Measurements from ENCODE around the gene DHX9.

The DHX9 gene

DNA sequence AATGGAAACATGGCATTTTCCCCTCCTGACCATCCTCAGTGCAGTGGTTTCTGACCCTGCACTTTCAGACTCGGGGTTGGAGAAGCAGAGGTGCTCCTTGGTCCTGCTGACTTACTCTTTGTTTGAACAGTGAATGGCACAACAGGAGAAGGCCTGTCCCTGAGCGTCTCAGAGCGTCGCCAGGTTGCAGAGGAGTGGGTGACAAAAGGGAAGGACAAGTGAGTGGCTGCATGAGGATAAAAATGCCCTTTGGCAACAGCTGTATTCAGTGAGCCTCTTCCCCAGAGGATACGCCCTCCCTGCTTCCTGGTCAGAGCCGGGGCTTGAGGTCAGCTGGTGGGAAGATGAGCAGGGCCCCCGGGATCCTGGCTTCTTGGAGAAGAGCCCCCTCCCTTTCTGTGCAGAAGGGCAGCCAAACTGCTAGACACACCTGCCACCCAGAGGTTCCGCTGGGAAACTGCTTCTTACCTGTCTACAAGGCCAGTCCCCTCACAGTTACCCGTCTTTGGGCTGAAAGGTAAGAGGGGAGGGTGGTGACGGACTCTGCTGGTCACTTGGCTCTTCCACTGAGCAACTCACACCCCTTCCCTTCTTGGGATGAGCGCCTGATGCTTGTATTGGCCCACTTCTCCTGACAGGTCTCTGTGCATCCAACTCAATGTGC, 33.0 kb upstream of the DHX9 start:
- Histone ChIP-seq H2BK120ac (ENCODE audit: low read depth, low read length) (no peak overlapping the region), H2BK12ac (ENCODE audit: low read length in 2 of 2) (no peak overlapping the region), H3K4me3 (ENCODE audit: insufficient read depth in 1 of 2, low read depth in 1 of 2, low read length in 2 of 2) (no peak overlapping the region), H3K4me1 (ENCODE audit: control insufficient read depth, insufficient read depth, low read depth, low read length) (no peaks in the 10 kb centered on the region), H2BK5ac (ENCODE audit: low read depth, low read length, poor library complexity, severe bottlenecking) (no peak overlapping the region), H3K18ac (ENCODE audit: low read depth in 1 of 2, low read length in 2 of 2) (no peak overlapping the region), H3K27me3 (ENCODE audit: control insufficient read depth in 1 of 2, insufficient read depth in 1 of 2, low read length in 2 of 2) (no peaks in the 10 kb centered on the region), H3K4me2 (ENCODE audit: low read length, poor library complexity, severe bottlenecking) (no peak overlapping the region), H3K9ac (ENCODE audit: low read length) (no peak overlapping the region), H4K91ac (ENCODE audit: low read length) (no peak overlapping the region), H3K14ac (ENCODE audit: low read length in 2 of 2) (no peak overlapping the region), H3K36me3 (ENCODE audit: control insufficient read depth in 1 of 2, insufficient read depth in 2 of 2, low read depth in 1 of 2, low read length in 2 of 2) (peaks cover 0 to 38% of the 10 kb centered on the region in 2 experiments), H2BK15ac (ENCODE audit: low read depth, poor library complexity, severe bottlenecking) (no peak overlapping the region), H3K79me1 (replicated peaks; ENCODE audit: low read length, poor library complexity, severe bottlenecking) (no peaks in the 10 kb centered on the region), H2AFZ (ENCODE audit: low read depth, low read length) (no peak overlapping the region), H2AK5ac (ENCODE audit: low read length, severe bottlenecking) (no peak overlapping the region), H4K8ac (ENCODE audit: low read length) (no peak overlapping the region), H3K27ac (ENCODE audit: low read length, poor library complexity, severe bottlenecking) (no peak overlapping the region), H3K9me3 (ENCODE audit: control insufficient read depth, low read length) (no peaks in the 10 kb centered on the region), H3K4ac (ENCODE audit: low read depth in 1 of 2, low read length in 2 of 2) (no peak overlapping the region), H3K23ac (ENCODE audit: low read length in 2 of 2) (no peak overlapping the region)
- 80% methylated on average over 11 of the region's 11 CpGs for WGBS
- DNase-seq = no peak

DNA sequence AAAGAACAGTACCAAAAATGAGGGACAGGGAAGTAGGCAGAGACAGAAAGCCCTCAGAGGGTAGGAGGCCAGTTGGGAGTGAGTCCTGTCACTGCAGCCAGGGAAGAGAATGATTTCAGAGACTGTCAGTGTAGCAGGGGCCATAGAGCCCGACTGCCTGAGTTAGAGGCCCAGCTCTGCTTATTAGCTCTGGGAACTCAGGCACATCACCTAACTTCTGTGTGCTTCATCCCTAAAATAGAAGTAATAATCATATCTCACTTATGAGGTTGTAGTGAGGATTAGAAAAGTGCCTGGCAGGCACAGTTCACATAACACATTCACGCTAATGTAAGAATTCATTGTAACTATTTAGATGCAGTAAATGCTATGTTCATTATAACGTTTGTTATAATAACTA, 31.2 kb upstream of the DHX9 start:
- no peak overlapping the region for H4K91ac ChIP-seq (ENCODE audit: low read length)
- no peak overlapping the region for H3K4ac ChIP-seq (ENCODE audit: low read depth in 1 of 2, low read length in 2 of 2)
- H2BK12ac ChIP-seq (ENCODE audit: low read length in 2 of 2) = no peak overlapping the region
- WGBS = 100% methylated on average over 1 of the region's 3 CpGs
- H3K9ac ChIP-seq (ENCODE audit: low read length) = no peak overlapping the region
- H3K23ac ChIP-seq (ENCODE audit: low read length in 2 of 2) = no peak overlapping the region
- H2BK120ac ChIP-seq (ENCODE audit: low read depth, low read length) = no peak overlapping the region
- H3K36me3 ChIP-seq (ENCODE audit: control insufficient read depth in 1 of 2, insufficient read depth in 2 of 2, low read depth in 1 of 2, low read length in 2 of 2) = peaks cover 0 to 44% of the 10 kb centered on the region in 2 experiments
- no peak overlapping the region for H3K27ac ChIP-seq (ENCODE audit: low read length, poor library complexity, severe bottlenecking)
- H3K4me3 ChIP-seq (ENCODE audit: insufficient read depth in 1 of 2, low read depth in 1 of 2, low read length in 2 of 2) = no peak overlapping the region
- DNase-seq = no peak
- H2BK5ac ChIP-seq (ENCODE audit: low read depth, low read length, poor library complexity, severe bottlenecking) = no peak overlapping the region
- H3K9me3 ChIP-seq (ENCODE audit: control insufficient read depth, low read length) = no peaks in the 10 kb centered on the region
- no peak overlapping the region for H3K14ac ChIP-seq (ENCODE audit: low read length in 2 of 2)
- H2AFZ ChIP-seq (ENCODE audit: low read depth, low read length) = no peak overlapping the region
- no peak overlapping the region for H3K18ac ChIP-seq (ENCODE audit: low read depth in 1 of 2, low read length in 2 of 2)
- H3K27me3 ChIP-seq (ENCODE audit: control insufficient read depth in 1 of 2, insufficient read depth in 1 of 2, low read length in 2 of 2) = no peaks in the 10 kb centered on the region
- no peak overlapping the region for H3K4me2 ChIP-seq (ENCODE audit: low read length, poor library complexity, severe bottlenecking)
- H4K8ac ChIP-seq (ENCODE audit: low read length) = no peak overlapping the region
- H3K79me1 ChIP-seq (replicated peaks; ENCODE audit: low read length, poor library complexity, severe bottlenecking) = no peaks in the 10 kb centered on the region
- no peak overlapping the region for H2AK5ac ChIP-seq (ENCODE audit: low read length, severe bottlenecking)
- no peak overlapping the region for H2BK15ac ChIP-seq (ENCODE audit: low read depth, poor library complexity, severe bottlenecking)
- H3K4me1 ChIP-seq (ENCODE audit: control insufficient read depth, insufficient read depth, low read depth, low read length) = no peaks in the 10 kb centered on the region

DNA sequence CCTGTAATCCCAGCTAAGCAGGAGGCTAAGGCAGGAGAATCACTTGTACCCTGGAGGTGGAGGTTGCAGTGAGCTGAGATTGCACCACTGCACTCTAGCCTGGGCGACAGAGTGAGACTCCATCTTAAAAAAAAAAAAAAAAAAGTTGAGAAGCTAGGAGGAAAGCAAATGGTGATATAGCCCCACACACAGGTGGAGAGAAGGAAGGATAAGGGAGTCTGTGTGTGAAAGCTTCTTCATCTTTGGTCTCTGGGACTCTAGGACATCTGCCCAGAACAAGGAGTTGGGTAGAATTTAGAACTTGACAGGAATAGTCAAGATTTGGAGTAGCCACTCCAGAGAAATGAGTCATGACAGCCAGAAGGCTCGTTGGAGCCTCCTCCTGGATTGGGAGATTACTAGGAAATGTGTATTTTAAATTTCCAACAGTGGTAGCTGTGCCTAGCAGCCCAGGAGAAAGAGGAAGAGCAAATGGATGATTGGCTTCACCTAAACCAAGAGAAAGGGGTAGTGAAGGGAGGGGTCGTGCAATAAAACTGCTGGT, 29.7 kb upstream of the DHX9 start:
- H3K4me1 ChIP-seq (ENCODE audit: control insufficient read depth, insufficient read depth, low read depth, low read length) = no peaks in the 10 kb centered on the region
- H2BK120ac ChIP-seq (ENCODE audit: low read depth, low read length) = no peak overlapping the region
- no peak overlapping the region for H2BK15ac ChIP-seq (ENCODE audit: low read depth, poor library complexity, severe bottlenecking)
- H2AFZ ChIP-seq (ENCODE audit: low read depth, low read length) = no peak overlapping the region
- no peak overlapping the region for H4K91ac ChIP-seq (ENCODE audit: low read length)
- whole genome bisulfite sequencing = 73% methylated on average over 3 of the region's 3 CpGs
- H3K14ac ChIP-seq (ENCODE audit: low read length in 2 of 2) = no peak overlapping the region
- no peaks in the 10 kb centered on the region for H3K27me3 ChIP-seq (ENCODE audit: control insufficient read depth in 1 of 2, insufficient read depth in 1 of 2, low read length in 2 of 2)
- no peak overlapping the region for H3K18ac ChIP-seq (ENCODE audit: low read depth in 1 of 2, low read length in 2 of 2)
- no peaks in the 10 kb centered on the region for H3K9me3 ChIP-seq (ENCODE audit: control insufficient read depth, low read length)
- no peak overlapping the region for H3K23ac ChIP-seq (ENCODE audit: low read length in 2 of 2)
- H4K8ac ChIP-seq (ENCODE audit: low read length) = no peak overlapping the region
- no peak for DNase-seq
- H3K4me3 ChIP-seq (ENCODE audit: insufficient read depth in 1 of 2, low read depth in 1 of 2, low read length in 2 of 2) = no peak overlapping the region
- H3K9ac ChIP-seq (ENCODE audit: low read length) = no peak overlapping the region
- H3K4me2 ChIP-seq (ENCODE audit: low read length, poor library complexity, severe bottlenecking) = no peak overlapping the region
- no peaks in the 10 kb centered on the region for H3K79me1 ChIP-seq (replicated peaks; ENCODE audit: low read length, poor library complexity, severe bottlenecking)
- H3K36me3 ChIP-seq (ENCODE audit: control insufficient read depth in 1 of 2, insufficient read depth in 2 of 2, low read depth in 1 of 2, low read length in 2 of 2) = peaks cover 0 to 42% of the 10 kb centered on the region in 2 experiments
- no peak overlapping the region for H3K27ac ChIP-seq (ENCODE audit: low read length, poor library complexity, severe bottlenecking)
- H2BK5ac ChIP-seq (ENCODE audit: low read depth, low read length, poor library complexity, severe bottlenecking) = no peak overlapping the region
- no peak overlapping the region for H3K4ac ChIP-seq (ENCODE audit: low read depth in 1 of 2, low read length in 2 of 2)
- H2AK5ac ChIP-seq (ENCODE audit: low read length, severe bottlenecking) = no peak overlapping the region
- no peak overlapping the region for H2BK12ac ChIP-seq (ENCODE audit: low read length in 2 of 2)

DNA sequence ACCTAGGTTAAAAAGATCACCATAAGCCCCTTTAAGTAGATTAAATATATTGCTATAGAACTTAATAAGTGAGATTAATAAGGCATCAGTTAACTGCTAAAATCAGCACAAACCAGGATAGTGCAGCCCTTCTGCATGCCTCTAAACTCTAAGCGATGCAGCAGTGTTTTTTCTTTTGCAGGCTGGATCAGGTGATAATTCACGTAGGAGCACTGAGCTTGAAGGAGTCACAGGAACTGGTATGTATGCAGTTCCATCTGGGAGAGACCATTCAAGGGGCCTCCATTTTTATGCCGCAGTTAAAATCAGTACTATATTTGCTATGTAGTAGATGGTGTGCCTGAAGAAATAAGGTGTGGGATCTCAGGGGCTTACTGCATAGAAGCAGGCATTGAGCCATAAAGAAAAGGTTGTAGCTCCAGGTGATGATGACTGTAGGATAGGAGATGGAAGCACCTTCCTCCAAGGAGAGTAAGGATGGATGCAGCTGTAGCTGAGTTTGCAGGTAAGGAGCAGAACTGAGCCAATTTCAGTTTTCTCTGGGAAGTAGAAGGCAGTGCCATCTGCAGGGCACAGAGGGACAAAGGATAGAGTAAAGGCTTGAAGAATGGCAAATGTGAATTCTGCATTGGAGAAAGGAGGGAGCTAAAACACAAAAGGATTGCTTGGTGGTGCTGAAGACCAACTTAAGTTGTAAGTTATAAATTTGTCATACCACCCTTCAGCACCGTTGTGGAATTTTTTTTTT, 27.0 kb upstream of the DHX9 start:
- no peaks in the 10 kb centered on the region for H3K27me3 ChIP-seq (ENCODE audit: control insufficient read depth in 1 of 2, insufficient read depth in 1 of 2, low read length in 2 of 2)

More for the DNA sequence above, 27.0 kb upstream of the DHX9 start:
- Histone ChIP-seq H2AFZ (ENCODE audit: low read depth, low read length) (no peak overlapping the region), H3K4me2 (ENCODE audit: low read length, poor library complexity, severe bottlenecking) (no peak overlapping the region), H3K4me1 (ENCODE audit: control insufficient read depth, insufficient read depth, low read depth, low read length) (no peaks in the 10 kb centered on the region), H3K9ac (ENCODE audit: low read length) (no peak overlapping the region), H2BK15ac (ENCODE audit: low read depth, poor library complexity, severe bottlenecking) (no peak overlapping the region), H3K27ac (ENCODE audit: low read length, poor library complexity, severe bottlenecking) (no peak overlapping the region), H4K91ac (ENCODE audit: low read length) (no peak overlapping the region), H3K9me3 (ENCODE audit: control insufficient read depth, low read length) (no peaks in the 10 kb centered on the region), H3K4me3 (ENCODE audit: insufficient read depth in 1 of 2, low read depth in 1 of 2, low read length in 2 of 2) (no peak overlapping the region), H3K14ac (ENCODE audit: low read length in 2 of 2) (no peak overlapping the region), H3K23ac (ENCODE audit: low read length in 2 of 2) (no peak overlapping the region), H4K8ac (ENCODE audit: low read length) (no peak overlapping the region), H3K79me1 (replicated peaks; ENCODE audit: low read length, poor library complexity, severe bottlenecking) (no peaks in the 10 kb centered on the region), H2AK5ac (ENCODE audit: low read length, severe bottlenecking) (no peak overlapping the region), H3K18ac (ENCODE audit: low read depth in 1 of 2, low read length in 2 of 2) (no peak overlapping the region), H3K36me3 (ENCODE audit: control insufficient read depth in 1 of 2, insufficient read depth in 2 of 2, low read depth in 1 of 2, low read length in 2 of 2) (peaks cover 0 to 41% of the 10 kb centered on the region in 2 experiments), H2BK120ac (ENCODE audit: low read depth, low read length) (no peak overlapping the region), H2BK12ac (ENCODE audit: low read length in 2 of 2) (no peak overlapping the region), H3K4ac (ENCODE audit: low read depth in 1 of 2, low read length in 2 of 2) (no peak overlapping the region), H2BK5ac (ENCODE audit: low read depth, low read length, poor library complexity, severe bottlenecking) (no peak overlapping the region)
- DNase-seq = no peak
- 96% methylated on average over 3 of the region's 4 CpGs for WGBS
